H54 (cell line): ENCODE measurements around the gene CEP162.
"Not testable (repeated sequence)": the region's sequence is repeated elsewhere in the genome, so short reads cannot be mapped to it uniquely, and the experiment has no call there.

Experiments
- DNase-seq: peaks from one replicate; pipeline ENCODE4 v3.0.0; 2011; ENCODE audit warnings: low spot score, mixed read lengths; ENCODE audit not compliant: insufficient read length
- FAIRE-seq: peaks from 3 replicates; lab custom pipeline; 2011; peaks lifted over from hg19 to GRCh38; lab: Jason Lieb, UNC
- POLR2A ChIP-seq: IDR thresholded peaks from 2 replicates; pipeline ENCODE4 v1.6.1; 2011; ENCODE audit warnings: low read depth, mild to moderate bottlenecking, low read length

Gene CEP162

DNA sequence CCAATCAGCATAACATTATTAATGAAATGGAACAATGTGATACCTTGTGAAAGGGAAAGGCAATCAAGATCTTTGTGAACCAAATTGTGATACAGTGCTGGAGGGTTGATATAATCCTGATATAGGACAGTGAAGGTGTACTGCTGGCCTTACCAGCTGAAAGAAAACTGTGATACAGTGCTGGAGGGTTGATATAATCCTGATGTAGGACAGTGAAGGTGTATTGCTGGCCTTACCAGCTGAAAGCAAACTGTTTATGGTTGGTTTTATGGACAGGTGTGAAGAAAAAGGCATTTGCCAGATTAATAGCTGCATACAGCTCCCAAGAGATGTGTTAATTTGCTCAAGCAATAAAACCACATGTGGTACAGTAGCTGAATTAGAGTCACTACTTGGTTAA, 119.9 kb downstream of the CEP162 start:
- DNase-seq: no peak
- TF ChIP-seq POLR2A: no peak
- FAIRE-seq: no peak

DNA sequence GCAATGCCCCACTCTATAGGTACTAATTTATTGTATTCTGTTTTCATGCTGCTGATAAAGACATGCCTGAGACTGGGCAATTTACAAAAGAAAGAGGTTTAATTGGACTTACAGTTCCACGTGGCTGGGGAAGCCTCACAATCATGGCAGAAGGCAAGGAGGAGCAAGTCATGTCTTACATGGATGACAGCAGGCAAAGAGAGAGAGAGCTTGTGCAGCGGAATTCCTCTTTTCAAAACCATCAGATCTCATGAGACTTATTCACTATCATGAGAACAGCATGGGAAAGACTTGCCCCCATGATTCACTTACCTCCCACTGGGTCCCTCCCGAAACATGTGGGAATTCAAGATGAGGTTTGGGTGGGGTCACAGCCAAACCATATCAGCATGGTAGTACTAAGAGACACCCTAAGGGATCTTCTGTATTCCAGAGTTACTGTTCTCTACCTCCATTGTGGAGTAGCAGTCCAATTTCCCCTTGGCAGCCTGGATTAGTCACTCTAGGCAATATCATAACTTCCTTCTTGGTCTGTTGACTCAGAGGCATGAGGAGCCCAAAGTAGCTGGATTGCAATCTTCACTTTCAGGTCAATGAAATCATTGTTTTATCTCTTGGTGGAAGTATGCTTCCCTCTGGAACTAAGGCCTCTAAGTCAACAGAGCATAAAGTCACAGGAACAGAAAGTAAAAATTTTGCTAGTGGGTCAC, 122.1 kb downstream of the CEP162 start:
- FAIRE-seq, DNase-seq: not testable (repeated sequence)

GRCh38 chr6:84103029-84103428, 124.4 kb downstream of the CEP162 start:
- no peak for TF ChIP-seq POLR2A
- FAIRE-seq (no peak), DNase-seq (no peak)

- no peak for FAIRE-seq
- DNase-seq: no peak
- no peak for TF ChIP-seq POLR2A
These were observed 132.3 kb downstream of the CEP162 start for GRCh38 chr6:84095156-84095555.

DNA sequence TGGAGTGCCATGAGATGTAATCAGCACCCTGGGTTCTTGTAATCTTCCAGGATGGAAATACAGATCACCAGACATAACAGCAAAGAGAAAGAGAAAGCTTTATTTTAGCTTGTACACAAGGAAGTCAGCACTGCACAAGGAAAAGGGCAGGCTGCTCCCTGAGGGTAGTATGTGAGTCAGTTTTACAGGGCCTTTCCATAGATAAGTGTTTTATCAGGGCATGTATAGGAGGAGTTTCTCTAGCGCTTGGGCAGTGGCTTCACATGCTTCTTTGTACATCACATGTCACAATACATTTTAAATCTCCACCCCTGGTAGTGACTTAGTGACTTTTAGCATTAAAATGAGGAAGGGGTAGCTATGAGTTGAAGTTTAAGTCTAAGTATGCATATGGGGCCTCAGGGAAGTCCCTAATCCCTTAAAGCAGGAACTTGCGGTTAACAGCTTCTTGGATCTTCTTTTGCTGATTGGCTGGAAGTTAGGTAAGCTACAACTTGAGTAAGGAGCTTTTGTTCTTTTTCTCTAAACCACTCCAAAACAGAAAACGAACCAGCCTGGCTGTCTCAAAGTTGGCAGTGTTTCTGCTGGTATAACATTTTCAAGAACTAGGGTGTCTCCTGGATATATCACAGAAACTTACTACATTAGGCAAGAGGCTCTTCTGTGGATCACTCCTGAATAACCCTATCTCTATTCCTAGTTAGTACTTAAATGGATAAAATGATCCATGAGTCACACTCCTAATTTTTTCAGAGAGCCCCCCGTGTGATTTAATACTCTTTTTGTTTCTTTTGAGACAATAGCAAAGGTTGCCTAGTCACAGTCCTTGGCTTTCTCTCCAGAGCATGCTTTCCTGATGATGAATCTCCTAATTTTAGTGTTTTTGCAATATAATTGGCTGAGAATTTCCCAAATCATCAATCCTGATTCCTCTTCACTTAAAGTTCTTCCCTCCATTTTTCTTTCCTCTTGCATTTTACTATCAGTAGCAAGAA, 133.7 kb downstream of the CEP162 start:
- DNase-seq (no peak), FAIRE-seq (no peak)
- TF ChIP-seq POLR2A: no peak

DNA sequence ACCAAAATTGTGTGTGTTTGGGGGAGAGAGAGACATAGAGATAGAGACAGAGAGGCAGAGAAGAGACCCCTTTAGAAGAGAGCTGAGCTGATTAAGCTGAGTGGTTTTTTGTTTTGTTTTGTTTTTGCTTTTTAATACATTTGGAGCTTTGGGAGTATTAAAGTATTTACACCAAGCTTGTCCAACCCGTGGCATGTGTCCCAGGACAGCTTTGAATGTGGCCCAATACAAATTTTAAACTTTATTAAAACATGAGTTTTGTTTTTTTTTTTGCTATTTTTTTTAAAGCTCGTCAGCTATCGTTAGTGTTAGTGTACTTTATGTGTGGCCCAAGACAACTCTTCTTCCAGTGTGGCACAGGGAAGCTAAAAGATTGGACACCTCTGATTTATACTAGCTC, 137.9 kb downstream of the CEP162 start:
- no peak for DNase-seq
- FAIRE-seq: no peak

GRCh38 chr6:84089081-84089480, 138.4 kb downstream of the CEP162 start:
- FAIRE-seq: no peak
- TF ChIP-seq POLR2A: no peak
- no peak for DNase-seq

More for the DNA sequence above, 137.9 kb downstream of the CEP162 start:
- no peak for TF ChIP-seq POLR2A

DNA sequence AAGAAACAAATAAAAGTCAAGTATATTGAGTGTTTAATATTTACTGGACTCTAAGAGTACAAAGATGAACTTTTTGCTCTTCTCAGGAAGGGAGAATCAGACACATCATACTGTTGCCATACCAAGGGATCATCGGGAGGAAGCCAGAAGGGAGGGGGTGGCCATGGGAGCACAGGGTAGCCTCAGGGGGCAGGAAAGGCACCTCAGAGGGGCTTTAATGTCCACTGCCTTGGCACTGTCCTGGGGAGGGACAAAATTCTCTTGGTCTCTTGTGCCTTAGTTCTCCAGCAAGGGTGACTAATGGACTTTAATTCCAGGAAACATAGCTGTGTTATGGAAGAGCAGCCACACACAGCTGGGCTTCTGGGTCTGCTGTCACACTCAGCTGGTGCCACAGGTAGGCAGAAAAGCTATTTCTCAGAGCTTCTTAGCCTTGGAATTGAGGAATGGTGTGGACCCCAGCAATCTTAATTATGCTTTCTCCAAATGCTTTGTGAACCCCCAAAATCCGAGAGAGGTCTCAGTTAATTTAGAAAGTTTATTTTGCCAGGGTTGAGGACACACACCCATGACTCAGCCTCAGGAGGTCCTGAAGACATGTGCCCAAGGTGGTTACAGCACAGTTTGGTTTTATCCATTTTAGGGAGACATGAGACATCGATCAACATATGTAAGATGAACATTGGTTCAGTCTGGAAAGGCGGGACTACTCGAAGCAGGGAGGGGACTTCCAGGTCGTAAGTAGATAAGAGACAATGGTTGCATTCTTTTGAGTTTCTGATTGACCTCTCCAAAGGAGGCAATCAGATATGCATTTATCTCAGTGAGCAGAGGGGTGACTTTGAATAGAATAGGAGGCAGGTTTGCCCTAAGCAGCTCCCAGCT, 140.7 kb downstream of the CEP162 start:
- no peak for FAIRE-seq
- TF ChIP-seq POLR2A: no peak
- no peak for DNase-seq

GRCh38 chr6:84086056-84086455, 141.4 kb downstream of the CEP162 start:
- FAIRE-seq: no peak
- TF ChIP-seq POLR2A: no peak
- DNase-seq: no peak

- DNase-seq, FAIRE-seq: not testable (repeated sequence)
These were observed 142.7 kb downstream of the CEP162 start for GRCh38 chr6:84084705-84085104.

DNA sequence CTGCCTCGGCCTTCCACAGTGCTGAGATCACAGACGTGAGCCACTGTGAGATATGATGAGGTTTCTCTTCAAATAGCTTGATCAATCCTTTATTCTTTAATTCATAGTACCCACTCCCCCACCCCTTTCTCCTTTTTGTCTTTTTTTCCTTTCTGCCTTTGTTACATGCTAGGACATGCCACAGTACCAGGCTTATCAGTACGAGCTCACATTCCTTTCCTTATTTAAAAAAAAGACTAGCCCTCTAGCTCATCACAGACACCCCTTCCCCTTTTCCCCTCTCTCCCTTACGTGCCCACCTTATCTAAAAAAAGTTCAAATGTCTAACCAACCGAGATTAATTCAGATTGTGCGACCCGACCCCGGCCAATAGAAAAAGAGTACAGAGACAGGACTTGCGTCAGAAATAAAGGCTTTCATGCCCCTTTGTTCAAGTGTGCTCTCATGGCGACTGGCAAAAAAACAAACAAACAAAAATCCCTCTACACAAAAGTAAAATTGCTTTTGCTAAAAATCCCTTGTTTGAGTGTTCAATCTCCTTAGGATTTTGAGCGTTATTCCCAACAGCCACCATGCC, 144.7 kb downstream of the CEP162 start:
- DNase-seq (no peak), FAIRE-seq (no peak)
- TF ChIP-seq POLR2A: no peak

DNA sequence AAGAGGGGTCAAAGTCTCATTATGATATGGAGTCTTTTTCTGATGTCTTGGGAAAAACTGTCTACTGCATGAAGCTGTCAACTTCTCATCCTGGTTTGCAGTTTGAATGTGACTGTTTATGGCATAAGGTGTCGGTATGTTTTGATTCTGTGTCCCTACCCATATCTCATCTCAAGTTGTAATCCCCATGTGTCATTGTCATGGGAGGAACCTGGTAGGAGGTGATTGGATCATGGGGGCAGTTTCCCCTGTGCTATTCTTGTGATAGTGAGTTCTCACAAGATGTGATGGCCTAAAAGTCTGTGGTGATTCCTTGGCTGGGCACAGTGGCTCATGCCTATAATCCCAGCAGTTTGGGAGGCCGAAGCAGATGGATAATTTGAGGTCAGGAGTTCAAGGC, 146.2 kb downstream of the CEP162 start:
- DNase-seq (no peak), FAIRE-seq (no peak)
- no peak for TF ChIP-seq POLR2A

DNA sequence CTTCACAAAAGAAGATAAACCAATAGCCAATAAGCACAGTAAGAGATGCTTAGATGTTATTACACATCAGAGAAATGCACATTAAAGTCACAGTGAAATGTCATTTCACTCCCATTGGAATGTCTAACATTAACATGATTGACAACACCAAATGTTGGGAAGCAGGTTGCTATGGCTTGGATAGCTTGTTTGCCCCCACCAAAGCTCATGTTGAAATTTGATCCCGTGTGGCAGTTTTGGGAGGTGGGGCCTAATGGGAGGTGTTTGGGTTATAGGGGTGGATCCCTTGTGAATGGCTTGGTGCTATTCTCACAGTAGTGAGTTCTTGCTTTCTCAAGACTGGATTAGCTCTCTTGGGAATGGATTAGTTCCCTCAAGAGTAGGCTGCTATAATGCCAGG, 149.1 kb downstream of the CEP162 start:
- no peak for FAIRE-seq
- no peak for DNase-seq
- no peak for TF ChIP-seq POLR2A
